ENCODE measurements around the gene PCP4.
"Not testable (repeated sequence)": the region's sequence is repeated elsewhere in the genome, so short reads cannot be mapped to it uniquely, and the experiment has no call there.

PCP4 gene

DNA sequence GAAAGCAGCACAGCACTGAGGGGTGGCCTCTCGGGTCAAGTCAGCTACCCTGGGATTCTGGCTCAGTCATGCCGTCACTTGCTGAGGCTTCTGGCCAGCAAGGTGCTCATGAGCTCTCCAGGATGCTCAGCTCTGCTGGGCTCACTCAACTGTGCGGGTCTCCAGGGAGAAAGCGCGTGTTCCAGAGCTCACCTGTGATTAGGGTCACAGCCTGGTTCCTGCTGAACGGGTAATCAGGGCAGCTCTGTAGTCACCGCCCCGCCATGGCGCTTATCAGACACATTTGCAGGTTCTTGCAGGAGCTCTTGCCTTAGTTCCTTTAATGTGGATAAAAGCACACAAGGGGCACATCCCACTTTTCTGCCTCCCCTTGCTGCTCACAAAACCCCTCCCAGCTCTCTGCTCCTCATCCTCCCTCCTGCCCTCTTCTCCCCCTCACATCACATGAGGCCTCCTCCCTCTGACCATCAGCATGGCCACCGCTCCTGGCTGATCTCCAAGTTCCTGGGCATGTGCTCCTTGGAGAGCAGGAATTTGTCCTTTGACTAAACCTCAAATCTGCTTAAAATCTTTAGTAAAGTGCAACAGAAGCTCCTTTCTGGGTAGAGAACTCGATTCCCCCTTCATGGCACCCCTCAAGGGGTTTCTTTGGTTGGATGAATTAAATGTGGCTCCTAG, 2.0 kb downstream of the PCP4 start:
- DNase-seq: no peak

GRCh38 chr21:39873687-39874086, 6.4 kb downstream of the PCP4 start:
- DNase-seq: no peak

- no peak for DNase-seq
Observed at GRCh38 chr21:39874206-39874605, 7.0 kb downstream of the PCP4 start.

- no peak for DNase-seq
Observed at GRCh38 chr21:39874759-39875158, 7.5 kb downstream of the PCP4 start.

DNA sequence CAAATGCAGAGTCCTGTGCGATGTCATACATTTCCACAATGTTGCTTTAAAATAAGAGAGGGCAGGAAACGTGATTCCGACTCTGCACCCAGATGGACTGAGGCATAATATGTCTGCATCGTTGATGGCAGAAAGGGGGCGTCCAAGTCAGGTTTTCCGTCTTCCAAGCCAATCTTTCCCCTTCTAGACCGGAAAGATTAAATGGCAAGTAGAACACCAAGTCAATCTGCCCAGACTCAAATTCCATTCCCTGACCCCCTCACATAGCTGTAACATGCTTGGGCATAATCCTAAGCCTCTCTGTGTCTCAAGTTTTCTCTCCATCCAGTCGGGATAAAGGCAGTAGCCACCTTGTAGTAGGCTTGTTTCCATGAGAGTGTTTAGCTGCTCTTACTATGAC, 14.4 kb downstream of the PCP4 start:
- DNase-seq: no peak

DNA sequence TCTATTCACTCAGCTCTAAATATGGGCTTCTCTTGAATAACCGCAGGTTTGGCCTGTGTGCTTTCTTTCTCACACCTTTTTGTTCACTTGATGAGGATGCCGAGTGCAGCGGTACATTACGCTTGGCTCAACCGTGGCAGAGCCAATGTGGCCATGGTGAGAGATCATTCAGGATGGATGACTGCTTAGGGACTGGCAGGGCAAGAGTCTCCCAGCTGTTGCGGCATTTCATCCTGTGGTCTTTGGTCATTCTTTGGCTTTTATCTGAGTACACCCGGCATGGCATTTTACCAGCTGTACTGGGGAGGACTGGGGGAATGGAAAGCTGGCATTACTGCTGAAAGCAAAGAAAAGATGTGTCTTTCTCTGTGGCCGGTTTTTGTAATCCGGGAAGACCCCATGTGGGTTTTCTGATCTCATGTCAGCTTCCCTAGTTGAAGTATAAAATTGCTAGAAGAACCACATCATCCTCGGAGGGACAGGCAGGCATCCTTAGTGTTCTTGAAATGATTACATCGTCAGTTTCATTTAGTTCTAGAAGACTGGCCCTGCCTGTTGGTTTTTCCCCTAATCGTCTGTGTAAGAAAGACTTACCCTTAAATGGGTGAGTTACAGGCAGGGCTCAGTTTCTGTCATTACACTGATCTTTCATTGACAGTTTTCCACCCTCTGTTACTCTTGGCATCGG, 15.1 kb downstream of the PCP4 start:
- no peak for DNase-seq

- DNase-seq: no peak
Observed at GRCh38 chr21:39882839-39883195, 15.6 kb downstream of the PCP4 start.

- no peak for DNase-seq
Observed at GRCh38 chr21:39885119-39885848, 18.0 kb downstream of the PCP4 start.

- no peak for DNase-seq
Observed at GRCh38 chr21:39888848-39889247, 21.6 kb downstream of the PCP4 start.

- DNase-seq: no peak
Observed at GRCh38 chr21:39891111-39891510, 23.9 kb downstream of the PCP4 start.

GRCh38 chr21:39891863-39892262, 24.6 kb downstream of the PCP4 start:
- DNase-seq: not testable (repeated sequence)

DNA sequence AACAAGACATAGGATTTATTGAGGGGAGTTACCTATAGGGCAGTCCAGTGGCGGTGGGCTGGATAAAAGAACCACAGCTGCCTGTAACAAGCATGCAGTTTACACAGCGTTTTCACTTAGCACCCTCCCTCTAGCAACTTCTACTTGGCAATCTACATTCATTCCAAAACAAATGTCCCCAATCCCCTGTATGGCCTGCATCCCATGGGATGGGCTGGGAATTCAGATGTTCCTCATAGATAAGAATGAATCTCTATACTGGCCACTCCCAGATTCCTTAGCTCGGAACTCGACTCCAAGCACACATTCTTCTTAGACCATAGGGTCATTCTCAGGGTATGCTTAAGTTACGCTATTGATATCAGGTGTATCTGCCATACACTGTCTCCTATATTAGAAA, 33.3 kb downstream of the PCP4 start:
- DNase-seq: no peak

DNA sequence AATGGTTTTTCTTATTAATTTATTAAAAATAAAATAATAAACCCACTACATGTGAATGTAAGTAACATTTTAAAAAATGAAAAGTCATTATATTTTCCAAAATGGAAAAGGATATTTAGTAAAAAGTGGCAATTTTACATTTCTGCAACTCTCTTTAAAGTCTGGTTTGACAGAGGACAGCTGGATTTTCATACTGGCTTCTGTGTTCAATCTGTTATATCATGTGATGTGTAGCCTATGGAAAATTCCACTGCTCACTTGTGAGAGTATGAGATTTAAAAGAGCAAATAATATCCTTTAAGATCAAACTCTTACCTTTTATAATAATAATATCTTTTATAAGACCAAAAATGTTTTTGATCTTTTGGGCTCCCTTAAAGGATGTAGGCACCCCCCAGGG, 33.7 kb downstream of the PCP4 start:
- DNase-seq: no peak

DNA sequence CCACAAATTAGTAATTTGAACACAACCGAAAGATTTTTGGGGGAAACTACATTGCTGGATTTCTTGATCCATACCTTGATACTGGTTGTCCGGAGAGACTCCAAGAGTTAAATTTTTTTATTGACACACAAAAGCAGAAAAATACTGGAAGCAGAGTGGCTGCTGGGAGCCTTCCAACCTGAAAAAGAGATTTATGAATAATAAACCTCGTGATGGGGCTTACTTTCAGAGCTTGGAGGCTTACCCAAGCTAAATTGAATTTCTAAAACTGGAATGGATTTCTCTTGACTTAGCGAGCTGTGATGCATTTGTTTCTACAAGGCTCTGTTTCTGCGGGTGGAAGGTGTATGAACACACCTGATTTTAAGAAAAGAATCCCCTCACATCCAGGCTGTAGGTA, 35.7 kb downstream of the PCP4 start:
- DNase-seq: no peak

DNA sequence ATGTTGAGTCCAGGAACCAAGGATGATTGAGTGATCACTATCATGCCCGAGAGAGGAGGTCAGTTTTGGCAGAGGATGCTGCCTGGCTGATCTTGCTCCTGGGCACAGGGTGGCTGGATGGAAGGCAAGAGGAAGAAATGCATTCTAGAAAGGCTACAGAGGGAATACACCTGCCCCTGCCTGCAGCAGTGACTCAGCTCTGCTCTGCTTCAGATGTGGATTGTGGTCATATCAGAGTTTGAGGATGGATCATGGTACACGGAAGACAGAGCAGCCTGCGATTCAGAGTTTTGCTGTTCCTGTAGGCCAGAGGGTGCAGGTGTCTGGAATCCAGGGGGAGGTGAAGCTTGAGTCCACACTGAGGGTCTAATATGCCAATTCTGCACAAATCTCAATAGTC, 37.2 kb downstream of the PCP4 start:
- no peak for DNase-seq

- DNase-seq: no peak
Observed at GRCh38 chr21:39908265-39908923, 41.2 kb downstream of the PCP4 start.

DNA sequence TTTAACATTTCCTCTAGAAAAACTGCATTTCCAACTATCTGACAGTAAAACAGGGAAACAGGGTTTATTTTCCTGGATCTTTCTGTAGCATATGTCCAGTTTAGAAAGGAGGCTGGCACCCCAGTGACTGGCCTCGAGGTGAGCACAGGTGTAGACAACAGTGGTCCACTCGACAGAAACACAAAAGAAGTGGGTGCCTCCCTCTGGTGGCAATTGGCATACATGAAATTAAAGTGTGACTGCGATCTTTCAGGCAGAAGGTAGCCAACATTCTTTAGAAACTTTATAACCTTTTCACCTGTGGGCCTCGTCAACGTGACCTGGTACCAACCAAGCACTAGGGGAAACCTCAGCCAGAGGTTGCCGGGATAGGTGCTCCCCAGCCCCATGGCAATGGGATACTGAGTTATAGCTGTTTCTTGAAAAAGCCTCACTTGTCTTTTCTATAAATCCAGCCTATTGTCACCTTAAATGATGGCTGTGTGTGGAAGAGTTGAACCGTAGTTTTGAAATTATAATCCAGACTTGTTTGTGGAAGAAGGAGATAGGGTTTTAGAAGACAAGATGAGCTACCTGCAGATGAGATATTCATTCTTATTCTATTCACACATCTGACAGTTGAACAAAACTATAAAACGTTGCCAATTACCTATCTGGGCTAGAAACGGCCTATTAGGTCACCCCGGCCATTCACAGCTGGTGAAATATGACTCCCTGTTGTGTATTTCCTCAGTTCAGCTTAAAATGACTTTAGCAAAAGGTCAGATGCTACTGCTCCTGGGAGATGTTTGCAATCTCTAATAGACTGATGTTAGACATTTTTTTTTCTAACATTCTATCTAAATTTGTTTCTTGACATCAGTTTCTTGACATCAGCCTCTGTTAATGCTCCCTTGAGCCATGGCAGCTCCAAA, 44.3 kb downstream of the PCP4 start:
- DNase-seq: no peak

GRCh38 chr21:39913706-39914305, 46.6 kb downstream of the PCP4 start:
- no peak for DNase-seq

GRCh38 chr21:39915881-39916280, 48.6 kb downstream of the PCP4 start:
- no peak for DNase-seq

GRCh38 chr21:39918558-39918957, 51.3 kb downstream of the PCP4 start:
- no peak for DNase-seq

GRCh38 chr21:39923476-39923875, 56.2 kb downstream of the PCP4 start:
- no peak for DNase-seq

Measured in SHP77 treated with DMSO at 0.1 percent for 48 hours (cell line).